ENCODE results near the gene LRWD1. TPM values are rescaled to one million over a fixed set of nuclear protein-coding genes. Genes with fewer than 3 reads are reported as not detected.
"Not testable (repeated sequence)": the region's sequence is repeated elsewhere in the genome, so short reads cannot be mapped to it uniquely, and the experiment has no call there.

The LRWD1 gene
- total RNA-seq, 1 experiment from 2014 or later = 15.2 TPM

DNA sequence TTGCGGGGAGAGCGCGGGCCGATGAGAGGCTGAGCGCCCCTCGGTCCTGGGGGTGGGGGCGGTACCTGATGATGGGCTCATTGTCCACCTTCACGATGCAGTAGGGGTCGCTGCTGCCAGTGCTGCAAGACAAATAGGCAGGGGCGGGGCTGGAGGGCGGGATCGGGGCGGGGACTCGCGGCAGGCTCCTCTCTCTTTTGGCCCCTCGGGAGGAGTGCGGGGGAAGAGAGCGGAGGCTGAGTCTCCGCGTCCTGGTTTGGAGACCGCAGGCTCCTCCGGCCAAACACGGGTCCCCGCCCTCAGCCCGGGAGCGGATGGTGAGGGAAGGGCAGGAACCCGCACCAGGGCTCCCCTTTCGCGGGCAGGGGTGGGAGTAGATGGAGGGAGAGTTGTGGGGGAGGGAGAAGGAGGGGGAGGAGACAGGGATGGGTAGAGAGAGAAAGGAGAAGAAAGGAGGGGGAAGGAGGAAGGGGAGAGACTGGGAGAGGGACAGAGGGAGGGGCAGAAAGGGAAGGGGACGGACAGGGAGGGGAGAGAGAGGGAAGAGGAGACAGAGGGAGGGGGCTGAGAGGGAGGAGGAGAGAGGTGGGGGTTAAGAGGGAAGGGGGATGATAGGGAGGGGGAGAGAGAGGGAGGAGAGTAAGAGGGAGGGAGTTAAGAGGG lies 47.2 kb downstream of the LRWD1 start:
- not testable (repeated sequence) for H4K20me1 ChIP-seq (ENCODE audit: insufficient read depth, low read depth, low read length)
- H3K4me2 ChIP-seq (ENCODE audit: low read depth, low read length, poor library complexity, severe bottlenecking) = peak overlapping the region; percentile 23

DNA sequence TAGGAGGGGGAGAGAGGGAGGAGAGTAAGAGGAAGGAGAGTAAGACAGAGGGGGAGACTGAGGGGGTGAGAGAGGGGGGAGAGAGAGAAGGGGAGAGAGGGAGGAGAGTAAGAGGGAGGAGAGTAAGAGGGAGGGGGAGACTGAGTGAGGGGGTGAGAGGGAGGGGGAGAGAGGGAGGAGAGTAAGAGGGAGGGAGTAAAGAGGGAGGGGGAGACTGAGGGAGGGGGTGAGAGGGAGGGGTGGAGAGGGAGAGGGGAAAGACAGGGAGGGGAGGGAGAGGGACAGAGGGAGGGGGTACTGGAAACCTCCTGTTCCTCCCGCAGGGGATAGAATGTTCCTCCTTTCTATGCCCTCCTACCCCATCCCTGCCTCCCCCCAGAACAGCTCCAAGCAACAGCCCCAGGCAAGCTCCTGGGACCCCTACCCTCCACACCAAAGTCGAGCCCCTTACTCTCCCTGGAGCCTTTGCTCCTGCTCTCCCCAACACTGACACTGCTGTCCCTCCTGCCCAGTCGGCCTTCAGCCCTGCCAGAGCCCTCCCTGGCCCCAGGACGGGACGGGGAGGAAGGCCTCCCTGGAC lies 47.9 kb downstream of the LRWD1 start:
- H3K4me1 ChIP-seq (ENCODE audit: low read length); H3K27ac ChIP-seq (ENCODE audit: low read length); H3K27me3 ChIP-seq (ENCODE audit: low read length); H3K4me3 ChIP-seq (ENCODE audit: low read length); H3K36me3 ChIP-seq (ENCODE audit: insufficient read depth, low read length); H3K9ac ChIP-seq (ENCODE audit: low read length); H4K20me1 ChIP-seq (ENCODE audit: insufficient read depth, low read depth, low read length); H3K9me3 ChIP-seq (ENCODE audit: low read length); H3K79me2 ChIP-seq (ENCODE audit: low read length); H3K9me2 ChIP-seq (replicated peaks; ENCODE audit: insufficient read depth, low read length); H2AFZ ChIP-seq (ENCODE audit: low read length): not testable (repeated sequence)
- H3K4me2 ChIP-seq (ENCODE audit: low read depth, low read length, poor library complexity, severe bottlenecking) = peak overlapping the region; percentile 23
- DNase-seq = peak; percentile 70

More for the DNA sequence above, 47.2 kb downstream of the LRWD1 start:
- H3K4me1 ChIP-seq (ENCODE audit: low read length); DNase-seq; H3K9me2 ChIP-seq (replicated peaks; ENCODE audit: insufficient read depth, low read length); H2AFZ ChIP-seq (ENCODE audit: low read length); H3K27me3 ChIP-seq (ENCODE audit: low read length); H3K4me3 ChIP-seq (ENCODE audit: low read length); H3K9ac ChIP-seq (ENCODE audit: low read length); H3K9me3 ChIP-seq (ENCODE audit: low read length); H3K36me3 ChIP-seq (ENCODE audit: insufficient read depth, low read length); H3K79me2 ChIP-seq (ENCODE audit: low read length); H3K27ac ChIP-seq (ENCODE audit: low read length): not testable (repeated sequence)

GRCh38 chr7:102514881-102515721 lies 50.3 kb downstream of the LRWD1 start:
- H4K20me1 ChIP-seq (ENCODE audit: insufficient read depth, low read depth, low read length); H3K9me2 ChIP-seq (replicated peaks; ENCODE audit: insufficient read depth, low read length); H3K9me3 ChIP-seq (ENCODE audit: low read length); H3K36me3 ChIP-seq (ENCODE audit: insufficient read depth, low read length); H3K4me1 ChIP-seq (ENCODE audit: low read length); H2AFZ ChIP-seq (ENCODE audit: low read length); H3K9ac ChIP-seq (ENCODE audit: low read length); H3K4me3 ChIP-seq (ENCODE audit: low read length); H3K27ac ChIP-seq (ENCODE audit: low read length); H3K27me3 ChIP-seq (ENCODE audit: low read length); H3K4me2 ChIP-seq (ENCODE audit: low read depth, low read length, poor library complexity, severe bottlenecking); DNase-seq; H3K79me2 ChIP-seq (ENCODE audit: low read length): not testable (repeated sequence)

DNA sequence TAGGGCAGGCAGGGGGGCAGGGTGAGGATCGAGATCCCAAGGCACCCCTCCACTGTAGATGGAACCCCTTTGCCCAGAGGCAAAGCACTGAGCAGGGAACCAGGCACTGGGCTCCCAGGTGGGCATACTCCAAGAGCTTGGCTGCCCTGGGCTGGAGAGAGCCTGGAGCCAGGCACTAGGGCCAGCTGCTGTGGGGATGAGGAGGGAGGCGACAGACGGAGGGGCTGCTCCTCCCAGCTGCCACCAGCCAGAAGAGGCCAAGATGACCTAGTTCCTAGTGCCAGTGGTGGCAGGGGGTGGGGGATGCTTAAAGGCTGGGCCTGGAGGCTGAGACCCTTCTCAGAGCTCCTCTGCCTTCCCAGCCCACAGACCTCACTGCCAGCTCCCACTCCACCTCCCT lies 51.1 kb downstream of the LRWD1 start:
- H3K4me2 ChIP-seq (ENCODE audit: low read depth, low read length, poor library complexity, severe bottlenecking); H3K9me3 ChIP-seq (ENCODE audit: low read length); DNase-seq; H4K20me1 ChIP-seq (ENCODE audit: insufficient read depth, low read depth, low read length); H3K9me2 ChIP-seq (replicated peaks; ENCODE audit: insufficient read depth, low read length); H3K36me3 ChIP-seq (ENCODE audit: insufficient read depth, low read length); H3K79me2 ChIP-seq (ENCODE audit: low read length); H3K9ac ChIP-seq (ENCODE audit: low read length); H3K27me3 ChIP-seq (ENCODE audit: low read length); H3K27ac ChIP-seq (ENCODE audit: low read length); H3K4me1 ChIP-seq (ENCODE audit: low read length); H3K4me3 ChIP-seq (ENCODE audit: low read length); H2AFZ ChIP-seq (ENCODE audit: low read length): not testable (repeated sequence)

- not testable (repeated sequence) for H3K4me2 ChIP-seq (ENCODE audit: low read depth, low read length, poor library complexity, severe bottlenecking); DNase-seq; H2AFZ ChIP-seq (ENCODE audit: low read length); H3K9me3 ChIP-seq (ENCODE audit: low read length); H3K27ac ChIP-seq (ENCODE audit: low read length); H3K4me3 ChIP-seq (ENCODE audit: low read length); H3K9me2 ChIP-seq (replicated peaks; ENCODE audit: insufficient read depth, low read length); H4K20me1 ChIP-seq (ENCODE audit: insufficient read depth, low read depth, low read length); H3K9ac ChIP-seq (ENCODE audit: low read length); H3K4me1 ChIP-seq (ENCODE audit: low read length); H3K79me2 ChIP-seq (ENCODE audit: low read length); H3K36me3 ChIP-seq (ENCODE audit: insufficient read depth, low read length); H3K27me3 ChIP-seq (ENCODE audit: low read length)
Observed at GRCh38 chr7:102516951-102517350, 52.2 kb downstream of the LRWD1 start.

DNA sequence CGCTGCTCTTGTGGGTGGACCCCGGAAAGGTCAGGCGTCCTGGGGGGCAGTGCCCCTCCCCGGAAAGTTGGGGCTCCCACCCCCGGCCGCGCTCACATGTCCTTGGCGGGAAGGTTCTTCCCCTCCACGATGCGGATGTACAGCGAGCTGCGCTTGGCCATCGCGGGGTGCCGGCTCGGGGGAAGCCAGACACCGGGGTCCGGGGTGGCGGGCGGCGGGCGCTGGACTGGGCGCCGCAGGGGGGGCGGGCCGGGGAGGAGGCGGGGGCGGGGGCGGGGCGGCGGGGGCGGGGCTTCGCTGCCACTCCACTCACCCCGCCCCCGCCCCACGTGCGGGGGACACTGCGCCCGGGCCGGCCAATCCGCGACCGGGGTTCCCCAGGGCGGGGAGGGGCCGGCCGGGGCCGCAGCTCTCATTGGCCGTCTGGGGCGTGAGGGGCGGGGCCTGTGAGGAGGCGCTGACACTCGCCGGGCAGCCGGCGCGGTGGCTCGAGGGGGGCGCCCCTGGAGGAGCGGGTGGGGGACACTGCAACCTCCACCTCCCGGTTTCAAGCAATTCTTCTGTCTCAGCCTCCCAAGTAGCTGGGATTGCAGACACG lies 52.9 kb downstream of the LRWD1 start, which contains the start of gene RASA4B:
Gene RASA4B, minus strand, starts transcription at position 228 of the 598 bp plus-strand sequence. Its CDS starts 67 bp downstream, at position 161.
- peak; percentile 46 for DNase-seq
- H3K4me3 ChIP-seq (ENCODE audit: low read length); H3K9ac ChIP-seq (ENCODE audit: low read length); H3K36me3 ChIP-seq (ENCODE audit: insufficient read depth, low read length); H3K9me2 ChIP-seq (replicated peaks; ENCODE audit: insufficient read depth, low read length); H2AFZ ChIP-seq (ENCODE audit: low read length); H3K27me3 ChIP-seq (ENCODE audit: low read length); H3K79me2 ChIP-seq (ENCODE audit: low read length); H3K27ac ChIP-seq (ENCODE audit: low read length); H3K9me3 ChIP-seq (ENCODE audit: low read length); H4K20me1 ChIP-seq (ENCODE audit: insufficient read depth, low read depth, low read length); H3K4me1 ChIP-seq (ENCODE audit: low read length): not testable (repeated sequence)
- H3K4me2 ChIP-seq (ENCODE audit: low read depth, low read length, poor library complexity, severe bottlenecking) = peak within 1 kb of the TSS; percentile 48

DNA sequence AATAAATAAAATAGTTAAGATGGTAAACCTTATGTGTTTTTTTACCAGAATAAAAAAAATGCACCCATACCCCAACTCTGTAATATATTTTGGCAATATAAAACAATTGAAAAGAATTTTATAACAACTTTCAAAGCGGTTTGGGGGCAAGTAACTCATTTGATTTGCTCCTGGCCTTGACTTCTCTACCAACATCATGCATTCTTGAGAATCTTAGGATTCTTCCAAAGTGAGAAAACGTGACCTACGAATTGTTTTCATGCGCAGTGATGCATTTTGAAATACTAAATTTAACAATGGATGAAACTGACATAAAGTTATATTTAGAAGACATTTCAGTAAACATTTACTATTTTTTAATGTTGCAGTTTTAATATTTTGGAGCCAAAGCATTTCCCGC lies 56.0 kb downstream of the LRWD1 start:
- not testable (repeated sequence) for H3K36me3 ChIP-seq (ENCODE audit: insufficient read depth, low read length); H4K20me1 ChIP-seq (ENCODE audit: insufficient read depth, low read depth, low read length); H3K27ac ChIP-seq (ENCODE audit: low read length); H2AFZ ChIP-seq (ENCODE audit: low read length); H3K79me2 ChIP-seq (ENCODE audit: low read length); H3K9ac ChIP-seq (ENCODE audit: low read length); H3K27me3 ChIP-seq (ENCODE audit: low read length); H3K9me3 ChIP-seq (ENCODE audit: low read length); H3K4me3 ChIP-seq (ENCODE audit: low read length); H3K4me2 ChIP-seq (ENCODE audit: low read depth, low read length, poor library complexity, severe bottlenecking); H3K4me1 ChIP-seq (ENCODE audit: low read length); H3K9me2 ChIP-seq (replicated peaks; ENCODE audit: insufficient read depth, low read length)
- peak; percentile 14 for DNase-seq

All from Karpas-422 (cell line).